Effector memory CD4-positive, alpha-beta T cell (primary cell): ENCODE measurements around the gene UNC13D.
A peak's percentile ranks its signal among the peaks of the same experiment; 100 is the strongest.
"Not testable (repeated sequence)": the region's sequence is repeated elsewhere in the genome, so short reads cannot be mapped to it uniquely, and the experiment has no call there.

Experiments
- DNase-seq, 3 donors: peaks; one replicate each; pipeline ENCODE4 v3.0.0-alpha.2; 2020
- H3K27ac ChIP-seq: 2 replicates; pipeline ENCODE4 v1.7.0; 2013; ENCODE audit warnings: mild to moderate bottlenecking, low read length, moderate library complexity; ENCODE audit not compliant: insufficient read depth, poor library complexity, severe bottlenecking
- H3K27me3 ChIP-seq: replicated peaks from 2 replicates; pipeline ENCODE4 v1.7.0; 2013; ENCODE audit warnings: mild to moderate bottlenecking, low read length; ENCODE audit not compliant: insufficient read depth, control insufficient read depth, poor library complexity, severe bottlenecking
- H3K36me3 ChIP-seq: 2 replicates; pipeline ENCODE4 v1.7.0; 2013; ENCODE audit warnings: mild to moderate bottlenecking, low read length, moderate library complexity; ENCODE audit not compliant: control insufficient read depth, insufficient read depth
- H3K4me1 ChIP-seq: 2 replicates; pipeline ENCODE4 v1.7.0; 2013; ENCODE audit warnings: low read length, mild to moderate bottlenecking; ENCODE audit not compliant: control insufficient read depth, insufficient read depth, poor library complexity, severe bottlenecking
- H3K4me3 ChIP-seq: 2 replicates; pipeline ENCODE4 v1.7.0; 2013; ENCODE audit warnings: low read length, low read depth, mild to moderate bottlenecking; ENCODE audit not compliant: insufficient read depth, poor library complexity, severe bottlenecking
- H3K9me3 ChIP-seq: 2 replicates; pipeline ENCODE4 v1.7.0; 2013; ENCODE audit warnings: mild to moderate bottlenecking, low read length, moderate library complexity; ENCODE audit not compliant: control insufficient read depth

The UNC13D gene

GRCh38 chr17:75783069-75783783 lies 61.0 kb downstream of the UNC13D start:
- Histone ChIP-seq H3K4me1 (peaks cover 28% of the 10 kb centered on the region), H3K27me3 (no peaks in the 10 kb centered on the region), H3K36me3 (peaks cover 13% of the 10 kb centered on the region), H3K27ac (peak overlapping the region; percentile 98), H3K9me3 (no peaks in the 10 kb centered on the region), H3K4me3 (peak overlapping the region; percentile 51)
- DNase-seq = no peak

- no peak for DNase-seq
- peaks cover 23% of the 10 kb centered on the region for H3K36me3 ChIP-seq
- H3K4me1 ChIP-seq = peaks cover 28% of the 10 kb centered on the region
- H3K4me3 ChIP-seq = no peak overlapping the region
- no peak overlapping the region for H3K27ac ChIP-seq
- H3K27me3 ChIP-seq = no peaks in the 10 kb centered on the region
- H3K9me3 ChIP-seq = no peaks in the 10 kb centered on the region
These were observed 64.0 kb downstream of the UNC13D start for GRCh38 chr17:75779987-75780889.

GRCh38 chr17:75779250-75779986 lies 64.8 kb downstream of the UNC13D start:
- Histone ChIP-seq H3K27me3 (no peaks in the 10 kb centered on the region), H3K36me3 (peaks cover 26% of the 10 kb centered on the region), H3K4me1 (peaks cover 25% of the 10 kb centered on the region), H3K4me3 (peak overlapping the region; percentile 91), H3K9me3 (no peaks in the 10 kb centered on the region), H3K27ac (peak overlapping the region; percentile 99)
- DNase-seq = peak; percentile 90 to 94 (median 93)

- Histone ChIP-seq H3K36me3 (peaks cover 26% of the 10 kb centered on the region), H3K27ac (peak overlapping the region; percentile 99), H3K4me3 (peak overlapping the region; percentile 91), H3K4me1 (peaks cover 22% of the 10 kb centered on the region), H3K27me3 (no peaks in the 10 kb centered on the region), H3K9me3 (no peaks in the 10 kb centered on the region)
- DNase-seq = peak in 1 of 3 donors; percentile 70
These were observed 65.3 kb downstream of the UNC13D start for GRCh38 chr17:75778861-75779249.

GRCh38 chr17:75778066-75778860 lies 65.9 kb downstream of the UNC13D start:
- Histone ChIP-seq H3K27ac (peak overlapping the region; percentile 99), H3K4me3 (peak overlapping the region; percentile 91), H3K36me3 (peaks cover 26% of the 10 kb centered on the region), H3K4me1 (peaks cover 16% of the 10 kb centered on the region)
- H3K9me3 ChIP-seq, H3K27me3 ChIP-seq: not testable (repeated sequence)
- peak in 1 of 3 donors; percentile 18 for DNase-seq

GRCh38 chr17:75777296-75777922 lies 66.8 kb downstream of the UNC13D start:
- H3K4me3 ChIP-seq = peak overlapping the region; percentile 91
- H3K4me1 ChIP-seq = peaks cover 16% of the 10 kb centered on the region
- peaks cover 26% of the 10 kb centered on the region for H3K36me3 ChIP-seq
- peak overlapping the region; percentile 99 for H3K27ac ChIP-seq
- H3K9me3 ChIP-seq = no peaks in the 10 kb centered on the region
- no peaks in the 10 kb centered on the region for H3K27me3 ChIP-seq
- DNase-seq = no peak
